HL-60 (cell line): ENCODE data around the gene TRAFD1.

Source experiments
- DNase-seq, 2 experiments: peaks; one replicate each; pipeline ENCODE4 v3.0.0-alpha.2; 2010 to 2020; ENCODE audit warnings: low read depth in 1 of 2, low spot score in 1 of 2
- H3K27ac ChIP-seq: fragments of 250-450 bp; sonication (Bioruptor Pico); replicated peaks from 2 replicates; pipeline ENCODE4 v1.5.1; 2020; ENCODE audit warnings: mild to moderate bottlenecking, moderate library complexity
- H3K27me3 ChIP-seq: fragments of 250-450 bp; sonication (Bioruptor Pico); 2 replicates; pipeline ENCODE4 v1.5.1; 2021; ENCODE audit warnings: mild to moderate bottlenecking, moderate library complexity; ENCODE audit not compliant: insufficient read depth, poor library complexity, severe bottlenecking
- H3K4me3 ChIP-seq: replicated peaks from 2 replicates; pipeline ENCODE4 v1.5.1; 2011; ENCODE audit warnings: mild to moderate bottlenecking, control low read depth, low read length; ENCODE audit not compliant: insufficient read depth
- GABPA ChIP-seq: IDR thresholded peaks from 2 replicates; pipeline ENCODE4 v1.6.1; 2012; ENCODE audit warnings: low read depth
- POLR2AphosphoS5 ChIP-seq: IDR thresholded peaks from 2 replicates; pipeline ENCODE4 v1.6.1; 2012; ENCODE audit warnings: low read depth
- SPI1 ChIP-seq: IDR thresholded peaks from 2 replicates; pipeline ENCODE4 v1.6.1; 2012; ENCODE audit warnings: low read depth, mild to moderate bottlenecking, borderline replicate concordance
- TF ChIP-seq, protein P1 (sequence below): IDR thresholded peaks from 2 replicates; pipeline ENCODE4 v1.6.1; 2012; ENCODE audit warnings: low read depth; ENCODE audit not compliant: insufficient replicate concordance
- TF ChIP-seq, protein P2 (sequence below): IDR thresholded peaks from one replicate; pipeline ENCODE4 v1.5.1; 2011; ENCODE audit warnings: low read length, control low read depth, inconsistent platforms; ENCODE audit not compliant: insufficient read depth

Gene TRAFD1

DNA sequence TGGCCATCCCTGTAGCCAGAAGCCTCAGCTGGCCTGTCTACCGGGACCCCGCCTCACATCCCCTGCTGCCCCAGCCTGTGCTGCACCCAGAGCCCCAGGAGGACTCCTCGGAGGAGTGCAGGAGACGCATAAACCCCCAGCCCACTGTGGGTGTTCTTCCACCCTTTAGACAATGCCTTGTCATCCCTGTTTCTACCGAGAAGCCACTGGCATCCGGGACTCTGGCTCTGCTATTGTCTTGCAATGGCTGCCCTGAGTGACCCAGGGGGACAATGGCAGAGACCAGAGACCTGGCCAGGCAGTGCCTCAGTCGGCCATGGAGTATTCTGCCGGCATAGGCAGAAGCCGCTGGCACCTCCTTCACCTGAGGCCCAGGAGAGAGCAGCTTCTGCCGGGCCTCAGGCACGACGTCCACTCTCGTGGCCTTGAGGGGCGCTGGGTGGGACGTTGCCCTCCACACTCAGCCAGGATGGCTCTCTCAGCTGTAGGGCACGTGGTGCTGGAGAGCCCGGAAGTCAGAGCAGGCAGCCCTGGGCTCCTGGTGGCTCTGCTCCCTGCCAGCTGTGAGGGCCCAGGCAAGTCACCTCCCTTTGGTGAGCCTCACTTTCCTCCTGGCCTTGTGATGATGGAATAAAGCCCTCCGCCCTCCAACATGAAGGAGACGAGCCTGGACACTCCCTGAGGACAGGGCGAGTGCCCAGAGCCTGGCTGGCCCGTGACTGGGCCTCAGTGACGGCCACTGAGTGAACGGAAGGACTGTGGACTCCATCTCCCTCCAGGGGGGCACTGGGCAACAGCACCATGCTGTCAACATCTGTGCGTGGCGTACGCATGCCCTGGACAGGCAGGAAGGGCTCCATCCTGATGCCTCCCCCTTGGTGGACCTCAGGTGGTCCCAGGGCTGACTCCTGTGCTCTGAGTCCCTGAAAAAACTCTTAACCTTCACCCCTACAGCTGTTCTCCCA is 41.0 kb downstream of the TRAFD1 start:
- TF ChIP-seq GABPA (no peak), POLR2AphosphoS5 (no peak), SPI1 (no peak)
- TF ChIP-seq, protein P1, sequence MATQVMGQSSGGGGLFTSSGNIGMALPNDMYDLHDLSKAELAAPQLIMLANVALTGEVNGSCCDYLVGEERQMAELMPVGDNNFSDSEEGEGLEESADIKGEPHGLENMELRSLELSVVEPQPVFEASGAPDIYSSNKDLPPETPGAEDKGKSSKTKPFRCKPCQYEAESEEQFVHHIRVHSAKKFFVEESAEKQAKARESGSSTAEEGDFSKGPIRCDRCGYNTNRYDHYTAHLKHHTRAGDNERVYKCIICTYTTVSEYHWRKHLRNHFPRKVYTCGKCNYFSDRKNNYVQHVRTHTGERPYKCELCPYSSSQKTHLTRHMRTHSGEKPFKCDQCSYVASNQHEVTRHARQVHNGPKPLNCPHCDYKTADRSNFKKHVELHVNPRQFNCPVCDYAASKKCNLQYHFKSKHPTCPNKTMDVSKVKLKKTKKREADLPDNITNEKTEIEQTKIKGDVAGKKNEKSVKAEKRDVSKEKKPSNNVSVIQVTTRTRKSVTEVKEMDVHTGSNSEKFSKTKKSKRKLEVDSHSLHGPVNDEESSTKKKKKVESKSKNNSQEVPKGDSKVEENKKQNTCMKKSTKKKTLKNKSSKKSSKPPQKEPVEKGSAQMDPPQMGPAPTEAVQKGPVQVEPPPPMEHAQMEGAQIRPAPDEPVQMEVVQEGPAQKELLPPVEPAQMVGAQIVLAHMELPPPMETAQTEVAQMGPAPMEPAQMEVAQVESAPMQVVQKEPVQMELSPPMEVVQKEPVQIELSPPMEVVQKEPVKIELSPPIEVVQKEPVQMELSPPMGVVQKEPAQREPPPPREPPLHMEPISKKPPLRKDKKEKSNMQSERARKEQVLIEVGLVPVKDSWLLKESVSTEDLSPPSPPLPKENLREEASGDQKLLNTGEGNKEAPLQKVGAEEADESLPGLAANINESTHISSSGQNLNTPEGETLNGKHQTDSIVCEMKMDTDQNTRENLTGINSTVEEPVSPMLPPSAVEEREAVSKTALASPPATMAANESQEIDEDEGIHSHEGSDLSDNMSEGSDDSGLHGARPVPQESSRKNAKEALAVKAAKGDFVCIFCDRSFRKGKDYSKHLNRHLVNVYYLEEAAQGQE: no peak
- TF ChIP-seq, protein P2, sequence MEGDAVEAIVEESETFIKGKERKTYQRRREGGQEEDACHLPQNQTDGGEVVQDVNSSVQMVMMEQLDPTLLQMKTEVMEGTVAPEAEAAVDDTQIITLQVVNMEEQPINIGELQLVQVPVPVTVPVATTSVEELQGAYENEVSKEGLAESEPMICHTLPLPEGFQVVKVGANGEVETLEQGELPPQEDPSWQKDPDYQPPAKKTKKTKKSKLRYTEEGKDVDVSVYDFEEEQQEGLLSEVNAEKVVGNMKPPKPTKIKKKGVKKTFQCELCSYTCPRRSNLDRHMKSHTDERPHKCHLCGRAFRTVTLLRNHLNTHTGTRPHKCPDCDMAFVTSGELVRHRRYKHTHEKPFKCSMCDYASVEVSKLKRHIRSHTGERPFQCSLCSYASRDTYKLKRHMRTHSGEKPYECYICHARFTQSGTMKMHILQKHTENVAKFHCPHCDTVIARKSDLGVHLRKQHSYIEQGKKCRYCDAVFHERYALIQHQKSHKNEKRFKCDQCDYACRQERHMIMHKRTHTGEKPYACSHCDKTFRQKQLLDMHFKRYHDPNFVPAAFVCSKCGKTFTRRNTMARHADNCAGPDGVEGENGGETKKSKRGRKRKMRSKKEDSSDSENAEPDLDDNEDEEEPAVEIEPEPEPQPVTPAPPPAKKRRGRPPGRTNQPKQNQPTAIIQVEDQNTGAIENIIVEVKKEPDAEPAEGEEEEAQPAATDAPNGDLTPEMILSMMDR: no peak
- no peak for DNase-seq
- Histone ChIP-seq H3K4me3 (no peak overlapping the region), H3K27me3 (no peaks in the 10 kb centered on the region), H3K27ac (no peak overlapping the region)

DNA sequence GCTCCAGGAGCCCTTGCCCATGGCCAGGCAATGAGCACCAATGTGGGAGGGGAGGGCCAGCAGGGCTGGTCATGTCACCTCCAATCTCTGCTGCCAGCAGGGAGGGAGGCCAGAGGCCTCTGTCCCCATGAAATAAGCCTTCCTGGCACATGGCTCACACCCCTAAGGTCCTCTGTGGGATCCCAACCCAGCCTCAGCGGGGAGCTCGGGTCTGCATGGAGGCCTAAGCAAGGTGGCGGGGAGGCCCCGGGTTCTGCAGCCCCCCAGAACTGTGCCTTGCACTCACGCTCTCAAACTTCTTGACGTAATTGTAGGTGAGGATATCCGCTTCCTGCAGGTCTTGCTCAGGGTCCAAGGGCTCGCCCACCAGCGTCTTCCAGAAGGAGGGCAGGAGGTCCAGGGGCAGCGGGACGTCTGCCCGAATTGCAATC is 41.7 kb downstream of the TRAFD1 start:
- H3K4me3 ChIP-seq: no peak overlapping the region
- DNase-seq: no peak
- H3K27ac ChIP-seq: no peak overlapping the region
- no peaks in the 10 kb centered on the region for H3K27me3 ChIP-seq
- no peak for TF ChIP-seq GABPA
- TF ChIP-seq SPI1: no peak
- TF ChIP-seq, protein P2: no peak
- no peak for TF ChIP-seq POLR2AphosphoS5
- TF ChIP-seq, protein P1: no peak

DNA sequence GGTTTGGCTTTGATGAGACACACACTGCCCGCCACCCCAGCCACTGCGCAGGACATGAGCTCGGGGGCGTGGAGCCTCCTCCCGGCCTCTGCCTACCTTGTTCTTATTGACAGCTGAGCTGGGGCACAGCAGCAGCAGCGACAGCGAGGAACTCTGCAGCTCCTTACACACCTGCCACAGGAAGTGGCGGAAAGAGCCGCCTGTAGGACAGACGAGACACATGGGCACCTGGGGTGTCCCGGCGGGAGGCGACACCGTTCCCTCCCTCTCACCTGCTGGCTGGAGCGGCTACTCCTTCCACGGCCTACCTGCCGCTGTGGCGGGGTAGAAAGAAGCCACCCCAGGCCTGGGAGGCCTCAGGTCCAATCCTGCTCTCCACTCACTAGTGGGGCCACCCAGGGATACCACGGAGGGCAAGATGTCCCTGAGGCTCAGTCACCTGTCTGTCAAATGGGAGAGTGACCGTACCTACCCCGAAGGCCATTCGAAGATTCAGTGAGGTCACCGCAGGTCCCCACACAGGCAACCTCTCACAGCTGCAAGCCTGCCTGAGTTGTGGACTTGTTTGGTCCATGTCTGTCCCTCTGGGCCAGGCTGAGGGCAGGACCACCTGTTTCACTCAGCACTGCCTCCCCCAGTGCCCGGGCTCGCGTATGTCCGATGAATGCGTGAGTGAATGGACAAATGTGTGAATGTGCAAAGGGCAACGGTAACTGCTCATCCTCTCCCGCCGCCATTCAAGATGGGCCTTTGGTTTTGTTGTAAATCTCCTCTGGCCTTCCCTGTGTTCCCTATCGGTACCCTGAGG is 42.6 kb downstream of the TRAFD1 start:
- TF ChIP-seq GABPA: no peak
- TF ChIP-seq POLR2AphosphoS5: no peak
- no peak for TF ChIP-seq SPI1
- TF ChIP-seq, protein P2: no peak
- TF ChIP-seq, protein P1: no peak
- DNase-seq: no peak
- no peaks in the 10 kb centered on the region for H3K27me3 ChIP-seq
- no peak overlapping the region for H3K4me3 ChIP-seq
- no peak overlapping the region for H3K27ac ChIP-seq
